Regular cardiac myocyte (primary cell): ENCODE results near the gene HIRA. TPM values are rescaled to one million over a fixed set of nuclear protein-coding genes. Genes with fewer than 3 reads are reported as not detected.

Source experiments
- total RNA-seq: library from RNA; depleted of rRNA; stranded (reverse); fragments of >200 nt; gene quantifications from 2 replicates; pipeline ENCODE4 v1.2.3, GENCODE V29; 2014

HIRA gene, protein sequence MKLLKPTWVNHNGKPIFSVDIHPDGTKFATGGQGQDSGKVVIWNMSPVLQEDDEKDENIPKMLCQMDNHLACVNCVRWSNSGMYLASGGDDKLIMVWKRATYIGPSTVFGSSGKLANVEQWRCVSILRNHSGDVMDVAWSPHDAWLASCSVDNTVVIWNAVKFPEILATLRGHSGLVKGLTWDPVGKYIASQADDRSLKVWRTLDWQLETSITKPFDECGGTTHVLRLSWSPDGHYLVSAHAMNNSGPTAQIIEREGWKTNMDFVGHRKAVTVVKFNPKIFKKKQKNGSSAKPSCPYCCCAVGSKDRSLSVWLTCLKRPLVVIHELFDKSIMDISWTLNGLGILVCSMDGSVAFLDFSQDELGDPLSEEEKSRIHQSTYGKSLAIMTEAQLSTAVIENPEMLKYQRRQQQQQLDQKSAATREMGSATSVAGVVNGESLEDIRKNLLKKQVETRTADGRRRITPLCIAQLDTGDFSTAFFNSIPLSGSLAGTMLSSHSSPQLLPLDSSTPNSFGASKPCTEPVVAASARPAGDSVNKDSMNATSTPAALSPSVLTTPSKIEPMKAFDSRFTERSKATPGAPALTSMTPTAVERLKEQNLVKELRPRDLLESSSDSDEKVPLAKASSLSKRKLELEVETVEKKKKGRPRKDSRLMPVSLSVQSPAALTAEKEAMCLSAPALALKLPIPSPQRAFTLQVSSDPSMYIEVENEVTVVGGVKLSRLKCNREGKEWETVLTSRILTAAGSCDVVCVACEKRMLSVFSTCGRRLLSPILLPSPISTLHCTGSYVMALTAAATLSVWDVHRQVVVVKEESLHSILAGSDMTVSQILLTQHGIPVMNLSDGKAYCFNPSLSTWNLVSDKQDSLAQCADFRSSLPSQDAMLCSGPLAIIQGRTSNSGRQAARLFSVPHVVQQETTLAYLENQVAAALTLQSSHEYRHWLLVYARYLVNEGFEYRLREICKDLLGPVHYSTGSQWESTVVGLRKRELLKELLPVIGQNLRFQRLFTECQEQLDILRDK
- total RNA-seq, result 13.5 and 21.3 TPM in 2 replicates

DNA sequence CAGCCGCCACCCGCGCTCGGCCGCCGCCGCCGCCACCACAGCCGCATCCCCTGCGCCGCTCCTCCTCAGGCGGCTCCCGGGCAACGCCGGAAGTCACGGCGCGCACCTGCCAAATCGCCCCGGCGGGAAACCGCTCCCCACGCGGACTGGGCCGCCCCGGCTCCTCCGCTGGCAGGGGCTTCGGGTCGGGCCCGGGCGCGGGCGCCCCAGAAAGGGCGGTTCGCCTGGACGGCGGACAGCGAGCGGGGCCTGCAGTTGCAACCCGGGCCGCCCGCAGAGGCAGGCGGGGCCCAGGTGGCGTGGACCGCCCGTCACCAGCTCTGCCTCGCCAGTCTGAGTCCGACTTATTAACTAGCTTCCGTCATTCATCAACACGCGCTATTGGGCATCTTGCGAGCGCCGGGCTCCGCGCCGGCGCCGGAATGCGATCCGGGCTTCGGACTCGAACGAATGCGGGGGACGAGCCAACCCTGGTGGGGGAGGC, at the start of gene HIRA:
HIRA (minus strand) TSS at position 85 of the 484 bp plus-strand sequence. CDS start 257 bp downstream, outside the sequence.

DNA sequence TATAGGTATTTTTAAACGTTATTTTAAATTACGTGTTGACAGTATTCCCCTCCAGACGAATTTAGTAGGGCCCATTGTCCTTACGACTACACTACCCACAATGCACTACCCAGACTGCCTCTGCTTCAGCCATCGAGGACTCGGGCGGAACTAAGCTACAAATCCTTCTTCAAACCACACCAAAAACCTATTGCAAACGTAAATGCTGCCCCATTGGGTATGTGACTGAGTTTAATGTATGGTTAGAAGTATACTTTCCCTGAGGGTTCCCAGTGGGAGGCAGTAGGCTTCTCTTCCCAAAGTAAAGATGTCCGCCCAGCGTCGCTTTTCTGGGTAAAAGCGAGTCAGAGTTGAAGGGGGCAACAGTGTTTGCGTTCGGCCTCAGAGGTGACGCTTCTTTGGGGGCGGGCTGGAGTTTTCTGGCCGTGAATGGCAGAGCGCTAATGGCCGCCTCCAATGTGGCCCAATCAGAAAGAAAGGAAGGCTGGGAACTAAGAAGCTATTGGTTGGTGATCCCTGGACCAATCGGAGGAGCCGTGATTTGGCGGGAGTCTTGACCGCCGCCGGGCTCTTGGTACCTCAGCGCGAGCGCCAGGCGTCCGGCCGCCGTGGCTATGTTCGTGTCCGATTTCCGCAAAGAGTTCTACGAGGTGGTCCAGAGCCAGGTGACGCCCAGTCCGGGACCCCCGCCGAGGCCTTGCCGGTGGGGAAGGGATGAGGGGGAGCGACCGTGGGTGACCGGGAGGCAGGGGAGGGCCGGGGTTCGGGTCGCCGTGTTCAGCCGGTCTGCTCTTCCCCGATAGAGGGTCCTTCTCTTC, 48.0 kb upstream of the HIRA start, which contains the start of gene CDC45:
CDC45 (plus strand) TSS at position 566 of the 818 bp plus-strand sequence; CDS start at position 615, 49 bp downstream.

GRCh38 chr22:19478901-19479354, 47.4 kb upstream of the HIRA start, which contains the start of gene UFD1:
Gene UFD1, minus strand, starts transcription at chr22:19479193. Its CDS starts 108 bp downstream, at chr22:19479085.

GRCh38 chr22:19447330-19448075, 16.0 kb upstream of the HIRA start, which contains the start of gene C22orf39:
Gene C22orf39, minus strand, starts transcription at chr22:19447711. Its CDS starts 23 bp downstream, at chr22:19447688.

GRCh38 chr22:19432133-19432851, 759 bp upstream of the HIRA start, which contains the start of gene MRPL40:
Gene MRPL40, plus strand, starts transcription at chr22:19432545. Its CDS starts 10 bp downstream, at chr22:19432555.

GRCh38 chr22:19291580-19292457, 139.7 kb downstream of the HIRA start, which contains the start of gene CLTCL1:
Gene CLTCL1, minus strand, starts transcription at chr22:19291719. Its CDS starts 78 bp downstream, at chr22:19291641.

Other genes with a start within 250 kb of the HIRA start
- gene CLTCL1, start 140.0 kb downstream of the HIRA start, total RNA-seq, result 10.2 and 15.2 TPM in 2 replicates
- gene MRPL40, start 812 bp upstream of the HIRA start, total RNA-seq, result 30.4 and 42.6 TPM in 2 replicates
- gene C22orf39, start 16.0 kb upstream of the HIRA start, total RNA-seq, result 13.2 and 14.8 TPM in 2 replicates
- 40.6 and 90.3 TPM in 2 replicates for gene UFD1, start 47.5 kb upstream of the HIRA start, total RNA-seq
- 2.3 and 38.7 TPM in 2 replicates for gene CDC45, start 48.2 kb upstream of the HIRA start, total RNA-seq
- gene CLDN5, start 92.7 kb upstream of the HIRA start, total RNA-seq, result 2.5 and 2.8 TPM in 2 replicates